Measurements from ENCODE around the gene PRG3.

GRCh38 chr11:57426929-57427726, 46.2 kb upstream of the PRG3 start, which contains the start of gene SLC43A3:
- TF ChIP-seq POLR2A (IDR thresholded peaks at IDR 0.05; ENCODE audit: low read depth): peak; percentile 19
- no peak for TF ChIP-seq CTCF (IDR thresholded peaks at IDR 0.05)
- peak; percentile 33 to 73 for TF ChIP-seq POLR2AphosphoS5 (IDR thresholded peaks at IDR 0.05)

All from esophagus muscularis mucosa (tissue), 3 donors.